ENCODE results near the gene MED13L.

DNA sequence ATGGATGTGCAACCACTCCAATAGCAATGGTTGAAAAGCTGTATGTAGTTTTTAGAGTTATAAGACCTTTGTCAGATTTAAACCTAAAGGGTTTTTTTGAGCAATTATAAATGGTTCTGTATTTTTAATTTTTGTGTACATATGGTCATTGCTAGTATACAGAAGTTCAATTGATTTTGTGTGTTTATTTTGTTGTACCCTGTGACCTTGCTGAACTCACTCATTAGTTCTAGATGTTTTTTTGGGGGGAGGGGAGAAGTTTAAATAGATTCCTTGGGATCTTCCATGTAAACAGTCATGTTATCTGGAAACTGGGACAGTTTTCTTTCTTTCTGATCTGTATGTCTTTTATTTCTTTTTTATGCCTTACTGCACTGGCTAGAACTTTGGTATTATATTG lies 87.8 kb downstream of the MED13L start:
- TF ChIP-seq, protein P1, sequence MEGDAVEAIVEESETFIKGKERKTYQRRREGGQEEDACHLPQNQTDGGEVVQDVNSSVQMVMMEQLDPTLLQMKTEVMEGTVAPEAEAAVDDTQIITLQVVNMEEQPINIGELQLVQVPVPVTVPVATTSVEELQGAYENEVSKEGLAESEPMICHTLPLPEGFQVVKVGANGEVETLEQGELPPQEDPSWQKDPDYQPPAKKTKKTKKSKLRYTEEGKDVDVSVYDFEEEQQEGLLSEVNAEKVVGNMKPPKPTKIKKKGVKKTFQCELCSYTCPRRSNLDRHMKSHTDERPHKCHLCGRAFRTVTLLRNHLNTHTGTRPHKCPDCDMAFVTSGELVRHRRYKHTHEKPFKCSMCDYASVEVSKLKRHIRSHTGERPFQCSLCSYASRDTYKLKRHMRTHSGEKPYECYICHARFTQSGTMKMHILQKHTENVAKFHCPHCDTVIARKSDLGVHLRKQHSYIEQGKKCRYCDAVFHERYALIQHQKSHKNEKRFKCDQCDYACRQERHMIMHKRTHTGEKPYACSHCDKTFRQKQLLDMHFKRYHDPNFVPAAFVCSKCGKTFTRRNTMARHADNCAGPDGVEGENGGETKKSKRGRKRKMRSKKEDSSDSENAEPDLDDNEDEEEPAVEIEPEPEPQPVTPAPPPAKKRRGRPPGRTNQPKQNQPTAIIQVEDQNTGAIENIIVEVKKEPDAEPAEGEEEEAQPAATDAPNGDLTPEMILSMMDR (IDR thresholded peaks at IDR 0.05): no peak
- no peak for TF ChIP-seq POLR2A (IDR thresholded peaks at IDR 0.05)
